Endothelial cell of umbilical vein (primary cell): ENCODE measurements around the gene ATXN1. TPM values are rescaled to one million over a fixed set of nuclear protein-coding genes. Genes with fewer than 3 reads are reported as not detected.

Experiments
- BruUV-seq: library from RNA; stranded (reverse); fragments of 400-500 nt; replicated peaks from 2 replicates; lab custom pipeline; 2021; lab: Mats Ljungman, UMichigan
- CTCF ChIA-PET: fragments of 300-600, 350-600 bp; sonication (Branson Sonifier 250); formaldehyde crosslinking; loops from one replicate; lab custom pipeline; 2021; ENCODE audit warnings: antibody characterized with exemption, inconsistent platforms; lab: Charles Lee
- POLR2A ChIA-PET: fragments of 300-600, 350-600 bp; sonication (Branson Sonifier 250); formaldehyde crosslinking; loops from one replicate; lab custom pipeline; 2021; ENCODE audit warnings: antibody characterized with exemption, inconsistent platforms; lab: Charles Lee
- DNase-seq: peaks from one replicate; pipeline ENCODE4 v3.0.0-alpha.2; 2011; ENCODE audit warnings: low read depth, low spot score
- FAIRE-seq: peaks from 2 replicates; lab custom pipeline; 2011; peaks lifted over from hg19 to GRCh38; lab: Jason Lieb, UNC
- H2AFZ ChIP-seq: 2 replicates; pipeline ENCODE4 v1.6.0; 2012; ENCODE audit warnings: low read depth, low read length, control low read depth, inconsistent platforms
- H3K27ac ChIP-seq: 2 replicates; pipeline ENCODE4 v1.5.1; 2011; ENCODE audit warnings: low read depth, mild to moderate bottlenecking, control low read depth, low read length, moderate library complexity; ENCODE audit not compliant: insufficient read depth
- H3K27me3 ChIP-seq, 2 experiments: 2 replicates each; pipeline versions ENCODE4 v1.6.0 to v1.6.1; 2011; ENCODE audit warnings: low read length in 2 of 2, mixed read lengths in 1 of 2; ENCODE audit not compliant: control insufficient read depth in 2 of 2, insufficient read depth in 2 of 2
- H3K36me3 ChIP-seq, 2 experiments: 2 replicates in 1 of 2; 3 replicates in 1 of 2; pipeline ENCODE4 v1.5.1; 2011; ENCODE audit warnings: low read length in 2 of 2, mild to moderate bottlenecking in 1 of 2, moderate library complexity in 1 of 2; ENCODE audit not compliant: control insufficient read depth in 2 of 2, insufficient read depth in 2 of 2; ENCODE audit errors: extremely low read depth in 1 of 2
- H3K4me1 ChIP-seq: 3 replicates; pipeline ENCODE4 v1.5.1; 2011; ENCODE audit warnings: mild to moderate bottlenecking, low read length; ENCODE audit not compliant: control insufficient read depth, insufficient read depth; ENCODE audit errors: extremely low read depth
- H3K4me2 ChIP-seq: 2 replicates; pipeline ENCODE4 v1.6.1; 2011; ENCODE audit warnings: low read length, control low read depth, mixed read lengths; ENCODE audit not compliant: insufficient read depth
- H3K4me3 ChIP-seq, 3 experiments: fragments of 200-600 bp in 1 of 3; sonication (generic), shearing (Covaris generic) in 1 of 3; replicated peaks in 1 of 3; 2 replicates each; pipeline ENCODE4 v1.5.1; 2011 to 2016; ENCODE audit warnings: control low read depth in 3 of 3, low read length in 3 of 3, mild to moderate bottlenecking in 2 of 3, inconsistent platforms in 1 of 3, low read depth in 1 of 3, moderate library complexity in 1 of 3; ENCODE audit not compliant: insufficient read depth in 1 of 3
- H3K79me2 ChIP-seq: 2 replicates; pipeline ENCODE4 v1.6.0; 2012; ENCODE audit warnings: low read length, inconsistent platforms; ENCODE audit not compliant: control insufficient read depth, insufficient read depth
- H3K9ac ChIP-seq: replicated peaks from 2 replicates; pipeline ENCODE3; 2011; ENCODE audit warnings: low read length, control low read depth; ENCODE audit not compliant: insufficient read depth; ENCODE audit errors: extremely low read depth
- H3K9me1 ChIP-seq: replicated peaks from 3 replicates; pipeline ENCODE4 v1.6.0; 2011; ENCODE audit warnings: mild to moderate bottlenecking, low read length; ENCODE audit not compliant: control insufficient read depth, insufficient read depth; ENCODE audit errors: extremely low read depth
- H3K9me3 ChIP-seq: replicated peaks from 2 replicates; pipeline ENCODE4 v1.5.1; 2012; ENCODE audit warnings: low read length, inconsistent platforms; ENCODE audit not compliant: control insufficient read depth, insufficient read depth
- H4K20me1 ChIP-seq: replicated peaks from 2 replicates; pipeline ENCODE3; 2011; ENCODE audit warnings: mild to moderate bottlenecking, low read length; ENCODE audit not compliant: control insufficient read depth, insufficient read depth; ENCODE audit errors: extremely low read depth
- CTCF ChIP-seq, 2 donors: IDR thresholded peaks; 1 replicate in 1 of 2; 2 replicates in 1 of 2; pipeline ENCODE4 v1.5.1; 2011; ENCODE audit warnings: low read length in 2 of 2, mild to moderate bottlenecking in 2 of 2, moderate library complexity in 2 of 2, control low read depth in 1 of 2, inconsistent platforms in 1 of 2, low read depth in 1 of 2; ENCODE audit not compliant: insufficient read depth in 1 of 2; ENCODE audit errors: extremely low read depth in 1 of 2
- EZH2 ChIP-seq: IDR thresholded peaks from 2 replicates; pipeline ENCODE4 v1.6.1; 2012; ENCODE audit warnings: borderline replicate concordance, low read depth, mild to moderate bottlenecking, moderate library complexity, low read length, inconsistent platforms; ENCODE audit not compliant: severe bottlenecking
- FOS ChIP-seq: IDR thresholded peaks from 2 replicates; pipeline ENCODE4 v1.6.1; 2011; ENCODE audit warnings: mild to moderate bottlenecking, low read length, moderate library complexity, borderline replicate concordance; ENCODE audit not compliant: insufficient read depth
- GATA2 ChIP-seq: IDR thresholded peaks from 2 replicates; pipeline ENCODE4 v1.7.0; 2011; ENCODE audit warnings: low read depth, mild to moderate bottlenecking, moderate library complexity, mixed read lengths, low read length; ENCODE audit not compliant: insufficient read length, insufficient read depth
- JUN ChIP-seq: IDR thresholded peaks from 2 replicates; pipeline ENCODE4 v1.6.1; 2011; ENCODE audit warnings: borderline replicate concordance, low read depth; ENCODE audit not compliant: insufficient read length, insufficient read depth
- MAX ChIP-seq: IDR thresholded peaks from 2 replicates; pipeline ENCODE4 v1.6.1; 2011; ENCODE audit not compliant: insufficient read depth, insufficient read length
- MYC ChIP-seq: IDR thresholded peaks from one replicate; pipeline ENCODE4 v1.6.1; 2011; ENCODE audit warnings: mild to moderate bottlenecking, low read depth, low read length
- POLR2A ChIP-seq: IDR thresholded peaks from 2 replicates; pipeline ENCODE4 v1.6.1; 2012; ENCODE audit warnings: low read depth, mild to moderate bottlenecking, control low read depth, low read length
- POLR2AphosphoS5 ChIP-seq: IDR thresholded peaks from 2 replicates; pipeline ENCODE4 v1.6.1; 2012; ENCODE audit warnings: low read depth, mild to moderate bottlenecking, control low read depth, low read length, moderate library complexity; ENCODE audit not compliant: insufficient read depth
- dilution Hi-C: fragments of 300-500 bp; cut with MboI; formaldehyde crosslinking; loops from one replicate; pipeline ENCODE4 v1.15.0; 2019; ENCODE audit warnings: low sequenced_read_pairs; ENCODE audit not compliant: extremely low pct_ligation_motif_present
- intact Hi-C: fragments of 100-400 bp; cut with micrococcal nuclease; formaldehyde crosslinking; loops from one replicate; pipeline ENCODE4 v1.10.0; 2022
- polyA plus RNA-seq, 4 experiments: library from polyadenylated mRNA; depleted of rRNA in 3 of 4; stranded (reverse) in 3 of 4; unstranded in 1 of 4; fragments of >200 nt; gene quantifications; 2 replicates each; pipeline versions ENCODE4 v1.2.1 to v1.2.3, GENCODE V29; 2011 to 2012; ENCODE audit warnings: missing spikeins in 1 of 4
- total RNA-seq: library from RNA; stranded (reverse); gene quantifications from 2 replicates; pipeline ENCODE4 v1.2.3, GENCODE V29; 2021

The ATXN1 gene
- total and polyA plus RNA-seq, 2 donors (not counting 3 experiments of a cell fraction or from before 2014, with no cell fraction given): 16.4 to 33.0 TPM

DNA sequence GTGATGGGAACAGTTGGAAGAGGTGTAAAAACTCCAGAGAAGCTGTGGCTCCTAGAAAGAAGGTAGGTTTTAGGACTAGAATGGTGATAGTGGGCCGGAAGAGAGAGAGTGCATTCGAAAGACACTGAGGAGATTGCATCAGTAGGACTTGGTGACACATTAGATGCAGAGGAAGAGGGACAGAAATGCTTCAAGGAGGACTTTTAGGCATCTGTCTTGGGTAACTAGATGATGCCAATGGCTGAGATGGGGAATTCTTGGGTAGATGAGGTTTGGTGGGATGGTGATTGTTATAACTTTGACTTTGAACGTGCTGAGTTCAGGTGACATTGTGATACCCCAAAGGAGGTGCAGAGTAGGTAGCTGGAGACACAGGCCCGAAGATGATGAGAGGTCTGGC is 326.4 kb downstream of the ATXN1 start:
- H3K4me1 ChIP-seq: no peaks in the 10 kb centered on the region
- H3K79me2 ChIP-seq: no peaks in the 10 kb centered on the region
- no peaks in the 10 kb centered on the region for H3K9me3 ChIP-seq
- H3K4me3 ChIP-seq: no peak overlapping the region
- dilution Hi-C loops (no loop called here), intact Hi-C loops (no loop called here)
- H3K27me3 ChIP-seq: no peaks in the 10 kb centered on the region
- H3K36me3 ChIP-seq: no peaks in the 10 kb centered on the region
- no peaks in the 10 kb centered on the region for H4K20me1 ChIP-seq
- DNase-seq (no peak), FAIRE-seq (no peak)
- H3K9ac ChIP-seq: no peak overlapping the region
- H2AFZ ChIP-seq: no peak overlapping the region
- POLR2A ChIA-PET: no interaction called here
- CTCF ChIA-PET: no interaction called here
- BruUV-seq: no TSS peak
- no peaks in the 10 kb centered on the region for H3K9me1 ChIP-seq
- H3K27ac ChIP-seq: no peak overlapping the region
- no peak overlapping the region for H3K4me2 ChIP-seq
- no peak for TF ChIP-seq CTCF (IDR thresholded peaks at IDR 0.05; ENCODE audit: extremely low read depth in 1 of 2, insufficient read depth in 1 of 2, low read depth in 1 of 2, low read length in 2 of 2)
- no peak for TF ChIP-seq GATA2
- no peak for TF ChIP-seq JUN
- no peak for TF ChIP-seq EZH2
- no peak for TF ChIP-seq POLR2A
- TF ChIP-seq FOS: no peak
- no peak for TF ChIP-seq MAX
- no peak for TF ChIP-seq POLR2AphosphoS5
- TF ChIP-seq MYC: no peak
